ENCODE results near the gene CATSPERZ.

DNA sequence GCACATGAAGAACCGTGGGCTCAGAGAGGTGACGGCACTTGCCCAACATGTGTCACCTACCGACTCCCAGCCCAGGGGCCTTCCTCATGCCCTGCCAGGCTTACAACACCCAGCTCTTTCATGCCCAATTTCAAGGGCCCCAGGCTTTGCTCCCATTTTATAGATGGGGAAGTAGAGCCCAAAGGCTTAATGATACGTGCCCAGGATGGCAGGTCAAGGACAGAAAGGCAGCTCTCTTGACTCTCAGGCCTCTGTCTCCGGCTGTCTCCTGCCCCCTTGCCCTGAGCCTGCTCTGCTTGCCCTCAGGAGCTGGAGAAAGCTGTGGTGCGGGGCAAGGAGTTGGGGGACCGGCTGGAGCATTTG is 48.8 kb downstream of the CATSPERZ start:
- TF ChIP-seq, protein P1, sequence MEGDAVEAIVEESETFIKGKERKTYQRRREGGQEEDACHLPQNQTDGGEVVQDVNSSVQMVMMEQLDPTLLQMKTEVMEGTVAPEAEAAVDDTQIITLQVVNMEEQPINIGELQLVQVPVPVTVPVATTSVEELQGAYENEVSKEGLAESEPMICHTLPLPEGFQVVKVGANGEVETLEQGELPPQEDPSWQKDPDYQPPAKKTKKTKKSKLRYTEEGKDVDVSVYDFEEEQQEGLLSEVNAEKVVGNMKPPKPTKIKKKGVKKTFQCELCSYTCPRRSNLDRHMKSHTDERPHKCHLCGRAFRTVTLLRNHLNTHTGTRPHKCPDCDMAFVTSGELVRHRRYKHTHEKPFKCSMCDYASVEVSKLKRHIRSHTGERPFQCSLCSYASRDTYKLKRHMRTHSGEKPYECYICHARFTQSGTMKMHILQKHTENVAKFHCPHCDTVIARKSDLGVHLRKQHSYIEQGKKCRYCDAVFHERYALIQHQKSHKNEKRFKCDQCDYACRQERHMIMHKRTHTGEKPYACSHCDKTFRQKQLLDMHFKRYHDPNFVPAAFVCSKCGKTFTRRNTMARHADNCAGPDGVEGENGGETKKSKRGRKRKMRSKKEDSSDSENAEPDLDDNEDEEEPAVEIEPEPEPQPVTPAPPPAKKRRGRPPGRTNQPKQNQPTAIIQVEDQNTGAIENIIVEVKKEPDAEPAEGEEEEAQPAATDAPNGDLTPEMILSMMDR (IDR thresholded peaks at IDR 0.05), result no peak
- TF ChIP-seq POLR2A (IDR thresholded peaks at IDR 0.05), result no peak
